ENCODE results near the gene FCHSD2. TPM values are rescaled to one million over a fixed set of nuclear protein-coding genes. Genes with fewer than 3 reads are reported as not detected.

The FCHSD2 gene
- total RNA-seq, 3 donors from 2014 or later (not counting 1 experiment from before 2014, with no cell fraction given) = 39.4 to 59.1 (median 42.1) TPM

- Histone ChIP-seq H3K27me3 (ENCODE audit: control insufficient read depth, insufficient read depth, low read length) (no peaks in the 10 kb centered on the region), H3K27ac (ENCODE audit: low read length) (peak overlapping the region; percentile 7), H3K4me1 (ENCODE audit: control insufficient read depth, insufficient read depth, low read length) (peaks cover 32% of the 10 kb centered on the region), H3K4me3 (ENCODE audit: low read length) (no peak overlapping the region), H3K9me3 (ENCODE audit: control insufficient read depth, insufficient read depth, low read length) (no peaks in the 10 kb centered on the region), H3K36me3 (ENCODE audit: control insufficient read depth, insufficient read depth, low read length) (peaks cover 63% of the 10 kb centered on the region)
- 95% methylated on average over 8 of the region's 9 CpGs for WGBS (ENCODE audit: insufficient coverage)
- H3K9me3 Mint-ChIP-seq = no peaks in the 10 kb centered on the region
- intact Hi-C loops (cut with micrococcal nuclease) = no loop called here
- no peaks in the 10 kb centered on the region for H3K27me3 Mint-ChIP-seq (ENCODE audit: low read depth in 2 of 2)
- H3K4me1 Mint-ChIP-seq = peaks cover 11 to 20% of the 10 kb centered on the region in 2 donors
- no peak for TF ChIP-seq CTCF (IDR thresholded peaks at IDR 0.05)
- no peak for ATAC-seq
- DNase-seq = no peak
- no peak overlapping the region for H3K4me3 Mint-ChIP-seq
- peak overlapping the region; percentile 93 to 95 for H3K27ac Mint-ChIP-seq
- H3K36me3 Mint-ChIP-seq = no peaks in the 10 kb centered on the region
Measured at GRCh38 chr11:72823105-72823804, 318.9 kb downstream of the FCHSD2 start.

DNA sequence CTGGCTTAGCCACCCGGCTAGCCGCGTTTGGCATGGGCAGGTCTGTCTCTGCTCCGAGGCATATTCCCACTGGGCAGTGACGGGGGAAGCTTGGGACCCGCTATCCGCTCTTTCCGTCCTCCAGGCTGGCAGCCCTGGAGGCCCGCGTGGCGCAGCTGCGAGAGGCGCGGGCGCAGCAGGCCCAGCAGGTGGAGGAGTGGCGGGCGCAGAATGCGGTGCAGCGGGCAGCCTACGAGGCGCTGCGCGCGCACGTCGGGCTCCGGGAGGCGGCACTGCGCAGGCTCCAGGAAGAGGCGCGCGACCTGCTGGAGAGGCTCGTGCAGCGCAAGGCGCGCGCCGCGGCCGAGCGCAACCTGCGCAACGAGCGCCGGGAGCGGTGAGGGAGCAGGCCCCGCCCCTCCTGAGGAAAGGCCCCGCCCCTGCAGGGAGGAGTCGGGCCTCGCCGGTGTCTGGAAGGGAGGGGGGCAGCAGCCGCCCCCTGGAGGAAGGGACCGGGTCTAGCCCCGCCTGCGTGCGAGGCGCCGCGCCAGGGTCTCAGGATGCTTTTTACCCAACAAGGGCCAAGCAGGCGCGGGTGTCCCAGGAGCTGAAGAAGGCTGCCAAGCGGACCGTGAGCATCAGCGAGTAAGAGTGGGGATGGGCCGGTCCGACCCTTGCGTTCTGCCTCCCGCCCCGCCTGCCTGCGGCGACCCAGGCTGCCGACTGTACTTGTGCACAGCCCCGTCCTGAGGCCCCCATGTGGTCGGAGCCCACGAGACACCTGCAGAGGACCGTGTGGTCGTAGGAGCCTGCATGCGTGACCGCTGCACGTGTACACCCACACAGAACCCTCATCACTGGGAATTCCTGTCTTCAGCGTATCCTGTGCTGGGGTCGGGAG lies 320.0 kb downstream of the FCHSD2 start:
- Histone ChIP-seq H3K9me3 (ENCODE audit: control insufficient read depth, insufficient read depth, low read length) (no peaks in the 10 kb centered on the region), H3K4me3 (ENCODE audit: low read length) (no peak overlapping the region), H3K27me3 (ENCODE audit: control insufficient read depth, insufficient read depth, low read length) (no peaks in the 10 kb centered on the region), H3K36me3 (ENCODE audit: control insufficient read depth, insufficient read depth, low read length) (peaks cover 73% of the 10 kb centered on the region), H3K27ac (ENCODE audit: low read length) (peak overlapping the region; percentile 7), H3K4me1 (ENCODE audit: control insufficient read depth, insufficient read depth, low read length) (peaks cover 28% of the 10 kb centered on the region)
- no peak for TF ChIP-seq CTCF (IDR thresholded peaks at IDR 0.05)
- intact Hi-C loops (cut with micrococcal nuclease) = no loop called here
- 71% methylated on average over 82 of the region's 82 CpGs for WGBS (ENCODE audit: insufficient coverage)
- Mint-ChIP-seq H3K27ac (no peak overlapping the region), H3K27me3 (ENCODE audit: low read depth in 2 of 2) (no peaks in the 10 kb centered on the region), H3K4me3 (no peak overlapping the region), H3K9me3 (no peaks in the 10 kb centered on the region), H3K4me1 (peaks cover 11 to 25% of the 10 kb centered on the region in 2 donors), H3K36me3 (no peaks in the 10 kb centered on the region)
- DNase-seq (peak; percentile 65 to 93), ATAC-seq (peak; percentile 80 to 89 (median 88))

GRCh38 chr11:72821221-72821919 lies 320.7 kb downstream of the FCHSD2 start:
- no peak overlapping the region for H3K4me3 ChIP-seq (ENCODE audit: low read length)
- H3K9me3 Mint-ChIP-seq = no peaks in the 10 kb centered on the region
- H3K27ac ChIP-seq (ENCODE audit: low read length) = no peak overlapping the region
- ATAC-seq (no peak), DNase-seq (no peak)
- H3K36me3 Mint-ChIP-seq = no peaks in the 10 kb centered on the region
- peak overlapping the region; percentile 25 for H3K4me3 Mint-ChIP-seq
- no peaks in the 10 kb centered on the region for H3K9me3 ChIP-seq (ENCODE audit: control insufficient read depth, insufficient read depth, low read length)
- H3K27ac Mint-ChIP-seq = no peak overlapping the region
- TF ChIP-seq CTCF (IDR thresholded peaks at IDR 0.05) = no peak
- H3K27me3 Mint-ChIP-seq (ENCODE audit: low read depth in 2 of 2) = no peaks in the 10 kb centered on the region
- intact Hi-C loops (cut with micrococcal nuclease) = no loop called here
- H3K4me1 ChIP-seq (ENCODE audit: control insufficient read depth, insufficient read depth, low read length) = peaks cover 30% of the 10 kb centered on the region
- H3K27me3 ChIP-seq (ENCODE audit: control insufficient read depth, insufficient read depth, low read length) = no peaks in the 10 kb centered on the region
- H3K4me1 Mint-ChIP-seq = peaks cover 16 to 33% of the 10 kb centered on the region in 2 donors
- H3K36me3 ChIP-seq (ENCODE audit: control insufficient read depth, insufficient read depth, low read length) = peaks cover 70% of the 10 kb centered on the region
- WGBS (ENCODE audit: insufficient coverage) = 97% methylated on average over 50 of the region's 50 CpGs
